Loucy (cell line): ENCODE measurements around the gene UNC79.

Source experiments
- CTCF ChIP-seq: fragments of 200-600 bp; sonication (generic); conservative IDR thresholded peaks from 2 replicates; pipeline ENCODE4 v1.5.1; 2014; ENCODE audit warnings: mild to moderate bottlenecking, antibody characterized with exemption, low read length
- EZH2phosphoT487 ChIP-seq: fragments of 200-600 bp; IDR thresholded peaks from 2 replicates; pipeline ENCODE4 v1.6.1; 2018; ENCODE audit warnings: antibody characterized with exemption, mild to moderate bottlenecking, moderate library complexity, borderline replicate concordance

- no peak for TF ChIP-seq CTCF
- TF ChIP-seq EZH2phosphoT487, result no peak
These were observed 197.3 kb downstream of the UNC79 start for GRCh38 chr14:93628048-93628447.
